H9 (cell line): ENCODE results near the gene CCDC102A. TPM values are rescaled to one million over a fixed set of nuclear protein-coding genes. Genes with fewer than 3 reads are reported as not detected.

Experiments
- DNase-seq: peaks from one replicate; pipeline ENCODE4 v3.0.0-alpha.2; 2017
- H2AFZ ChIP-seq: one replicate; pipeline ENCODE4 v1.6.1; 2013; ENCODE audit warnings: mild to moderate bottlenecking, low read length, control low read depth, moderate library complexity
- H2AK5ac ChIP-seq: 2 replicates; pipeline ENCODE4 v1.6.1; 2013; ENCODE audit warnings: low read length, control low read depth, mixed read lengths; ENCODE audit not compliant: insufficient read length
- H2BK120ac ChIP-seq: one replicate; pipeline ENCODE4 v1.6.1; 2013; ENCODE audit warnings: low read depth, mild to moderate bottlenecking, low read length, control low read depth, inconsistent platforms; ENCODE audit not compliant: poor library complexity, severe bottlenecking
- H2BK12ac ChIP-seq: 2 replicates; pipeline ENCODE4 v1.6.1; 2013; ENCODE audit warnings: low read length, control low read depth, mixed read lengths, low read depth; ENCODE audit not compliant: insufficient read length
- H2BK15ac ChIP-seq: 2 replicates; pipeline ENCODE4 v1.6.1; 2013; ENCODE audit warnings: low read depth, low read length, control low read depth
- H2BK20ac ChIP-seq: one replicate; pipeline ENCODE4 v1.6.1; 2013; ENCODE audit warnings: low read depth, mild to moderate bottlenecking, low read length, control low read depth, inconsistent platforms; ENCODE audit not compliant: poor library complexity, severe bottlenecking
- H2BK5ac ChIP-seq: 2 replicates; pipeline ENCODE4 v1.6.1; 2013; ENCODE audit warnings: low read length, control low read depth, mixed read lengths; ENCODE audit not compliant: insufficient read length
- H3K14ac ChIP-seq: 2 replicates; pipeline ENCODE4 v1.6.1; 2013; ENCODE audit warnings: low read length, control low read depth; ENCODE audit not compliant: insufficient read depth
- H3K18ac ChIP-seq: 2 replicates; pipeline ENCODE4 v1.6.1; 2013; ENCODE audit warnings: low read depth, mild to moderate bottlenecking, mixed read lengths, low read length, control low read depth; ENCODE audit not compliant: insufficient read length
- H3K23ac ChIP-seq: 2 replicates; pipeline ENCODE4 v1.6.1; 2013; ENCODE audit warnings: low read length, control low read depth, mixed read lengths, low read depth; ENCODE audit not compliant: insufficient read length
- H3K23me2 ChIP-seq: 2 replicates; pipeline ENCODE4 v1.6.1; 2013; ENCODE audit warnings: low read depth, mild to moderate bottlenecking, mixed read lengths, low read length, control low read depth; ENCODE audit not compliant: insufficient read length, poor library complexity, severe bottlenecking
- H3K27ac ChIP-seq: 2 replicates; pipeline ENCODE4 v1.5.1; 2013; ENCODE audit warnings: low read length, control low read depth, mixed read lengths, low read depth; ENCODE audit not compliant: insufficient read length
- H3K27me3 ChIP-seq: 2 replicates; pipeline ENCODE4 v1.6.1; 2013; ENCODE audit warnings: low read length, control low read depth, inconsistent platforms; ENCODE audit not compliant: insufficient read depth
- H3K4ac ChIP-seq: 2 replicates; pipeline ENCODE4 v1.6.1; 2013; ENCODE audit warnings: low read depth, mild to moderate bottlenecking, control low read depth, inconsistent platforms, low read length, moderate library complexity
- H3K4me1 ChIP-seq: 2 replicates; pipeline ENCODE4 v1.6.1; 2013; ENCODE audit warnings: low read length, control low read depth, inconsistent platforms; ENCODE audit not compliant: insufficient read depth
- H3K4me2 ChIP-seq: 2 replicates; pipeline ENCODE4 v1.6.1; 2013; ENCODE audit warnings: low read length, control low read depth, mixed read lengths; ENCODE audit not compliant: insufficient read length, insufficient read depth
- H3K56ac ChIP-seq: 2 replicates; pipeline ENCODE4 v1.6.1; 2013; ENCODE audit warnings: low read depth, mild to moderate bottlenecking, mixed read lengths, low read length, control low read depth; ENCODE audit not compliant: insufficient read length
- H3K79me1 ChIP-seq: 2 replicates; pipeline ENCODE4 v1.6.1; 2013; ENCODE audit warnings: low read depth, mild to moderate bottlenecking, moderate library complexity, low read length, control low read depth, inconsistent platforms; ENCODE audit not compliant: insufficient read depth, poor library complexity, severe bottlenecking
- H3K79me2 ChIP-seq: 2 replicates; pipeline ENCODE4 v1.6.1; 2013; ENCODE audit warnings: low read length, control low read depth, inconsistent platforms; ENCODE audit not compliant: insufficient read depth
- H3K9ac ChIP-seq: 2 replicates; pipeline ENCODE4 v1.6.1; 2013; ENCODE audit warnings: low read length, control low read depth, mixed read lengths; ENCODE audit not compliant: insufficient read length; ENCODE audit errors: extremely low read depth
- H3K9me3 ChIP-seq: one replicate; pipeline ENCODE4 v1.6.1; 2013; ENCODE audit warnings: low read depth, low read length, inconsistent platforms; ENCODE audit not compliant: control insufficient read depth
- H3T11ph ChIP-seq: one replicate; pipeline ENCODE4 v1.6.1; 2013; ENCODE audit warnings: mild to moderate bottlenecking, low read length, control low read depth, inconsistent platforms
- H4K20me1 ChIP-seq: one replicate; pipeline ENCODE4 v1.6.1; 2013; ENCODE audit not compliant: control insufficient read depth, insufficient read length, insufficient read depth
- H4K5ac ChIP-seq: 2 replicates; pipeline ENCODE4 v1.6.1; 2013; ENCODE audit warnings: low read depth, mild to moderate bottlenecking, mixed read lengths, low read length, control low read depth; ENCODE audit not compliant: insufficient read length
- H4K8ac ChIP-seq: replicated peaks from 2 replicates; pipeline ENCODE4 v1.6.1; 2013; ENCODE audit warnings: low read length, control low read depth, mixed read lengths, low read depth; ENCODE audit not compliant: insufficient read length
- H4K91ac ChIP-seq: 2 replicates; pipeline ENCODE4 v1.6.1; 2013; ENCODE audit warnings: low read depth, mild to moderate bottlenecking, moderate library complexity, mixed read lengths, low read length, control low read depth; ENCODE audit not compliant: insufficient read length
- H3K27ac Mint-ChIP-seq, 3 experiments: 2 replicates in 2 of 3; 3 replicates in 1 of 3; pipeline ENCODE4 v1.8.0; 2020 to 2021; ENCODE audit warnings: mixed read lengths in 3 of 3, mild to moderate bottlenecking in 1 of 3, moderate library complexity in 1 of 3
- H3K27me3 Mint-ChIP-seq: 2 replicates; pipeline ENCODE4 v1.8.0; 2021; ENCODE audit warnings: low read depth, mild to moderate bottlenecking, moderate library complexity, mixed read lengths
- H3K36me3 Mint-ChIP-seq, 3 experiments: 2 replicates in 2 of 3; 3 replicates in 1 of 3; pipeline ENCODE4 v1.8.0; 2020 to 2021; ENCODE audit warnings: low read depth in 3 of 3, mixed read lengths in 3 of 3; ENCODE audit not compliant: insufficient read depth in 1 of 3
- H3K4me1 Mint-ChIP-seq, 2 experiments: 2 replicates each; pipeline ENCODE4 v1.8.0; 2020; ENCODE audit warnings: mixed read lengths in 2 of 2
- H3K4me3 Mint-ChIP-seq, 2 experiments: 2 replicates in 1 of 2; 3 replicates in 1 of 2; pipeline ENCODE4 v1.8.0; 2020 to 2021; ENCODE audit warnings: mild to moderate bottlenecking in 2 of 2, mixed read lengths in 2 of 2, moderate library complexity in 1 of 2
- H3K9me3 Mint-ChIP-seq, 2 experiments: 2 replicates in 1 of 2; 3 replicates in 1 of 2; pipeline ENCODE4 v1.8.0; 2020; ENCODE audit warnings: mild to moderate bottlenecking in 2 of 2, mixed read lengths in 2 of 2, moderate library complexity in 1 of 2
- CTCF ChIP-seq: fragments of 200-600 bp; sonication (generic); conservative IDR thresholded peaks from 3 replicates; pipeline ENCODE4 v1.8.0; 2021; ENCODE audit warnings: antibody characterized with exemption, mild to moderate bottlenecking
- WGBS: extraction: QIAGEN DNeasy Blood & Tissue Kit; methylation state at CpG from one replicate; pipeline ENCODE4 v1.1.7; 2013; ENCODE audit warnings: missing lambda C conversion rate, low lambda C conversion rate, mixed read lengths; ENCODE audit not compliant: insufficient read length; ENCODE audit errors: extremely low coverage; 5-methylcytosine and 5-hydroxymethylcytosine counted together
- total RNA-seq: library from RNA; stranded (reverse); gene quantifications from 2 replicates; pipeline ENCODE4 v1.2.1, GENCODE V29; 2021

CCDC102A gene
- total RNA-seq, 1 experiment from 2014 or later, result 8.2 TPM

DNA sequence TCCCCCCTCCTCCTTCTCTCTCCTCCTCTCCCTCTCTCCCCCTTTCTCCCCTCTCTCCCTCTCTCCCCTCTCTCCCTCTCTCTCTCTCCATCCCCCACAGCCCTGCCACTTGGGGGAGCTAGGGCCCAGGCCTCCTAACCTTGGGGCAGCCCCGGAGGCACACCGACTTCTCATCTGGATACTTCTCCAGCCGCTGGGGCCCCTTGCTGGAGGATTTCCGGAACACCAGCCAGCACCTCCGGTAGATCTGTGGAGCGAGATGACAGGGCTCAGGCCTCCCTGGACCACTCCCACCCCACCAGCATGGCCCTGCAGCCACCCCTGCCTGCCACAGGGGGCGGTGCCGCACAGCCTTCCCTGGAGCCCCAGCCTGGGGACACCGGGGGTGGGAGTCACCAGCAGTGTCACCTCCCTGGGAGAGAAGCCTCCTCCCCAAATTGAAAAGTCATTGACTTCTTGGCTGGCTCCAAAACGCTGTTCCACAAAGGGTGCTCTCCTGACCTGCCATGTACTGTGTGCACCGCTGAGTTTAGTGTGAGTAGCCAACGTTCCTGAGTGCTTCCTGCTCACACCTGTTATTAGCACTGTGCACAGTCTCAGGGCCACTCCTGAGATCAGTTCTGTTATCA lies 60.5 kb downstream of the CCDC102A start:
- Histone ChIP-seq H3K23ac (no peak overlapping the region), H2BK120ac (no peak overlapping the region), H3K18ac (no peak overlapping the region), H2BK5ac (no peak overlapping the region), H2AK5ac (no peak overlapping the region), H3K14ac (no peak overlapping the region), H3K9me3 (no peaks in the 10 kb centered on the region), H2BK15ac (no peak overlapping the region), H2AFZ (no peak overlapping the region), H3K27ac (no peak overlapping the region), H3K4ac (no peak overlapping the region), H4K20me1 (no peaks in the 10 kb centered on the region), H3K56ac (no peak overlapping the region), H4K5ac (no peak overlapping the region), H3K23me2 (peaks cover 8% of the 10 kb centered on the region), H3T11ph (no peak overlapping the region), H3K79me2 (no peaks in the 10 kb centered on the region), H3K27me3 (no peaks in the 10 kb centered on the region), H4K8ac (no peak overlapping the region), H3K4me2 (peak overlapping the region; percentile 34), H2BK12ac (no peak overlapping the region), H2BK20ac (no peak overlapping the region), H3K79me1 (no peaks in the 10 kb centered on the region), H3K9ac (no peak overlapping the region), H3K4me1 (peaks cover 13% of the 10 kb centered on the region; the same call in 1 of the 2 replicates), H4K91ac (no peak overlapping the region)
- TF ChIP-seq CTCF, result peak; percentile 89
- Mint-ChIP-seq H3K4me3 (peak overlapping the region; percentile 25 to 63; a peak in 4 of 5 replicates), H3K27me3 (peaks cover 9% of the 10 kb centered on the region), H3K36me3 (peaks cover 12 to 21% (median 14%) of the 10 kb centered on the region in 3 experiments), H3K4me1 (peaks cover 44 to 68% of the 10 kb centered on the region in 2 experiments), H3K27ac (no peak overlapping the region; a peak in 2 of 7 replicates), H3K9me3 (no peaks in the 10 kb centered on the region)
- peak; percentile 96 for DNase-seq
- no CpG with 5 or more reads among the region's 12 CpGs for WGBS
